ENCODE measurements around the gene NAGPA. TPM values are rescaled to one million over a fixed set of nuclear protein-coding genes. Genes with fewer than 3 reads are reported as not detected.
"Not testable (repeated sequence)": the region's sequence is repeated elsewhere in the genome, so short reads cannot be mapped to it uniquely, and the experiment has no call there.

The NAGPA gene, protein sequence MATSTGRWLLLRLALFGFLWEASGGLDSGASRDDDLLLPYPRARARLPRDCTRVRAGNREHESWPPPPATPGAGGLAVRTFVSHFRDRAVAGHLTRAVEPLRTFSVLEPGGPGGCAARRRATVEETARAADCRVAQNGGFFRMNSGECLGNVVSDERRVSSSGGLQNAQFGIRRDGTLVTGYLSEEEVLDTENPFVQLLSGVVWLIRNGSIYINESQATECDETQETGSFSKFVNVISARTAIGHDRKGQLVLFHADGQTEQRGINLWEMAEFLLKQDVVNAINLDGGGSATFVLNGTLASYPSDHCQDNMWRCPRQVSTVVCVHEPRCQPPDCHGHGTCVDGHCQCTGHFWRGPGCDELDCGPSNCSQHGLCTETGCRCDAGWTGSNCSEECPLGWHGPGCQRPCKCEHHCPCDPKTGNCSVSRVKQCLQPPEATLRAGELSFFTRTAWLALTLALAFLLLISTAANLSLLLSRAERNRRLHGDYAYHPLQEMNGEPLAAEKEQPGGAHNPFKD
- 5.5 TPM for total RNA-seq
- long read RNA-seq, transcript NAGPA-201 (10 exons, 2,202 nt): major isoform, 9 of 14 reads
- long read RNA-seq, partial matches to known transcripts: 2 of 14 reads
- long read RNA-seq, other reads (novel, unspliced or antisense): 3 of 14 reads

DNA sequence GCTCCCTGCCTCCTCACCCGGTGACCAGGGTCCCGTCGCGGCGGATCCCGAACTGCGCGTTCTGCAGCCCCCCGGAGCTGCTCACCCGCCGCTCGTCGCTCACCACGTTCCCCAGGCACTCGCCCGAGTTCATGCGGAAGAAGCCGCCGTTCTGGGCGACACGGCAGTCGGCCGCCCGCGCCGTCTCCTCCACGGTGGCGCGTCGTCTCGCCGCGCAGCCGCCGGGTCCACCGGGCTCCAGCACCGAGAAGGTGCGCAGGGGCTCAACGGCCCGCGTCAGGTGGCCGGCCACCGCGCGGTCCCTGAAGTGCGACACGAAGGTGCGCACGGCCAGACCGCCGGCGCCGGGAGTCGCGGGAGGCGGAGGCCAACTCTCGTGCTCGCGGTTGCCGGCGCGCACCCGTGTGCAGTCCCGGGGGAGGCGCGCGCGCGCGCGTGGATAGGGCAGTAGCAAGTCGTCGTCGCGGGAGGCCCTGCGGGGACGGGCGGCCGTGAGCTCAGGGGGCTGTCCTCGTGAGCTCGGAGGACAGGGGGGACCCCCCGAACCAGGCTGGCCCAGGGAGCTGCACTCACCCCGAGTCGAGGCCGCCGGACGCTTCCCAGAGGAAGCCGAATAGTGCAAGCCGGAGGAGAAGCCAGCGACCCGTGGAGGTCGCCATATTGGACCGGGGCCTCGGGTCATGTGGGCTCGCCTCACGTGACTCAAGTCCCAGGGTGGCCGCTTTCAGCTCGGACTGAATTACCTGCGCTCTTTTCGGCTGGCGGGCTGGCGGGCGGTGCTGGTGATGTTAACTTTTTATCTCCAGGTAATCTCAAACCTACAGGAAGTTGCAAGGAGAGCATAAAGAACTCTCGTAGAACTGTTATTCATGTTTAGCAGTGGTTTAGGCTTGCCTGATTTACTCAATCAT lies at the start of gene NAGPA:
Gene NAGPA, minus strand, starts transcription at position 680 of the 911 bp plus-strand sequence. Its CDS starts 21 bp downstream, at position 659.
- intact Hi-C loops (cut with DNase I): no loop called here
- DNase-seq (ENCODE audit: low spot score): peak; percentile 93

DNA sequence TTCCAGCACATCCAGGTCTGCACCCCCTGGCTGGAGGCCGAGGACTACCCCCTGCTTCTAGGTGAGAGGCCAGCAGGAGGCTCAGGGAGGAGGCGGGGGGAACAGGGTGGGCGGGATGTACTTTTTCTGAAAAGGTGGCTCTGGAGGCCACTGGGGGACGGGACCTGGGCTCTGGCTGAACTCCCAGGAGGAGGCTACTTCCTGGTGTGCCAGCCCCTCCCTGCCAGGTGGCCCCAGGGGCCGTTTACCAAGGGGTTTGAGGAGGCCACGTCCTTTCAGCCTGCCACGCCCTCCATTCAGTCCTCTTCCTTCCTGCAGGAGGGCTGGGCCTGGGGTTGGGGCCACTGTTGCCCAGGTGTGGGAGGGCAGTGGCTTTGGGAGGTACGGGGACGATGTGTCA lies 47.3 kb upstream of the NAGPA start:
- intact Hi-C loops (cut with DNase I): not testable (repeated sequence)

DNA sequence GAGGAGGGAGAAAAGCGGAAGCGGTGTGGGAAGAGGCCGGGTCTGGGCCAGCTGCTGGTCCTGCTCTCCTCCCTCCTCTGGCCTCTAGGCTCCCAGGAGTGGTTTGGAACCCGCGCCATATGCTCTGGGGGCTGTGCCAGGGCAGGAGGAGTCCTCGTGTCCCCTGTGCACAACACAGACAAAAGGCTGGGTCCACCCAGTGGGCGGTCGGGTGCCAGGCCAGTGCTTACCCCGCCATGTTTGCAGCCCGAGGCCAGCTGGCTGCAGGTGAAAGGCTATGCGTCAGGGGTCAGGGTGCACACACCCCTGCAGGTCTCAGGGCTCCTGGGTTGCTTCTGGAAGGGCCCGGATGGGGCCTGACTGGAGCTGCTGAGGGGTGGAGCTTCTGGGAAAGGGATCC lies 46.7 kb upstream of the NAGPA start:
- intact Hi-C loops (cut with DNase I); DNase-seq (ENCODE audit: low spot score): not testable (repeated sequence)

More for the DNA sequence above, 47.3 kb upstream of the NAGPA start:
- not testable (repeated sequence) for DNase-seq (ENCODE audit: low spot score)

DNA sequence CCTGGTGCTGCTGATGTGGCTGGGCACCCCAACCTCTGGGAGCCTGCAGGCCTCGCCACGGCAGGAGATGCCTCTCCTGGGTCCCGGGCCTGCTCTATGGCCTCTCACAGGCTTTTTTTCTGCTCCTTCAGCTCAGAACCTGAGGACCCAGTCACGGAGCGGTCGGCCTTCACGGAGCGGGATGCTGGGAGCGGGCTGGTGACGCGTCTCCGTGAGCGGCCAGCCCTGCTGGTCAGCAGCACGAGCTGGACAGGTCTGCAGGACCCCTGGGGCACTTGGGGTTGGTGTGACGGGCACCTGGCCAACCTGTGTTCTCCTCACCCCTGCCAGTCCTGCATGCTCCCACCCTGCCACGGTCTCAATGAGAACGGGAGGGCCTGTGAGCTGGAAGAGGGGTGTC lies 44.9 kb upstream of the NAGPA start:
- DNase-seq (ENCODE audit: low spot score): no peak
- intact Hi-C loops (cut with DNase I): no loop called here

DNA sequence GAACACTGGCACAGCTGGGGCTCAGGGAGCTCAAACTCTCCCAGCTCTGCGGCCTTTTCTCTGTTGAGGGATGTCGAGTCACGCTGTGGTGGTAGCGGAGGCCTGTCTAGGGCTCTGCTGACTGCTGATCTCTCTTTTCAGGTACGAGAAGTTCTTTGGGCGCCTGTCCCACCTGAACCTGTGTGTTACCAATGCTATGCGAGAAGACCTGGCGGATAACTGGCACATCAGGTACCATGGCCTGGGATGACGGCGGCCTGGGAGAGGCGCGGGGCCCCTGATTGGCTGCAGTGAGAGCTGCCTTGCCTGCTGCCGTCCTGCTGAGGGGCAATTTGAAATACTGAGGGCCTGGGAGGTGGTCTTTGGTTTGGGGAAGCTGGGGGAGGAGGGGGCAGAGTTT lies 43.6 kb upstream of the NAGPA start:
- DNase-seq (ENCODE audit: low spot score): no peak
- intact Hi-C loops (cut with DNase I): no loop called here

DNA sequence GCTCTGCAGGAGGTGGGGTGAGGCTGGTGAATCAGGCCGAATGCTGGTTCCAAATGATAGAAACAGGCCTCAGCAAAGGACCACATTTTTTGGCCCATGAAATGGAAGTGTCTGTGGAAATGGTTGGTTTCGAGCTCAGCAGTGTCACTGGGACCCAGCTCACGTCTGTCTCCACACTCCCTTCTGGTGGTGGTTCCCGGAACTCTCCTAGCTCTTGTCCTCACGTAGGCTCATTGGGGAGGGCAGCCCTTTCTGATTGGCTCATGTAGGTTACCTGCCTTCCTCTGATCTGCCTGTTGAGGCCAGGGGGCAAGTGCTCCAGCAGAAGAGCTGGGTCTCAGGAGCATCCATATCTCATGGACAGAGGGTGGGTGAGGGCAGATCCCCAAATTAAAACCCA lies 41.9 kb upstream of the NAGPA start:
- intact Hi-C loops (cut with DNase I): no loop called here
- DNase-seq (ENCODE audit: low spot score): no peak

DNA sequence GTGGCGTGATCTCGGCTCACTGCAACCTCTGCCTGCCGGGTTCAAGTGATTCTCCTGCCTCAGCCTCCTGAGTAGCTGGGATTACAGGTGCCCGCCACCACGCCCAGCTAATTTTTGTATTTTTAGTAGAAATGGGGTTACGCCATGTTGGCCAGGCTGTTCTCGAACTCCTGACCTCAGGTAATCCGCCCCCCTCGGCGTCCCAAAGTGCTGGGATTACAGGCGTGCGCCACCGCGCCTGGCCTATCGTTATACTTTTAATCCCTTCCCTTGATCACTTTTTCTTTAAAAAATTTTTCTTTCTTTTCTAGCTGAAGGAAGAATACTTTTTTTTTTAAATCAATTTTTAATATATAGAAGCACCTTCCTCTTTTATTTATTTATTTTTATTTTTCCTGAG lies 40.0 kb upstream of the NAGPA start:
- intact Hi-C loops (cut with DNase I): loop anchor here (5.0 kb wide), 1 partner anchor 226 kb away; the partner anchor contains the start of genes GLYR1 and UBN1
- DNase-seq (ENCODE audit: low spot score): not testable (repeated sequence)

DNA sequence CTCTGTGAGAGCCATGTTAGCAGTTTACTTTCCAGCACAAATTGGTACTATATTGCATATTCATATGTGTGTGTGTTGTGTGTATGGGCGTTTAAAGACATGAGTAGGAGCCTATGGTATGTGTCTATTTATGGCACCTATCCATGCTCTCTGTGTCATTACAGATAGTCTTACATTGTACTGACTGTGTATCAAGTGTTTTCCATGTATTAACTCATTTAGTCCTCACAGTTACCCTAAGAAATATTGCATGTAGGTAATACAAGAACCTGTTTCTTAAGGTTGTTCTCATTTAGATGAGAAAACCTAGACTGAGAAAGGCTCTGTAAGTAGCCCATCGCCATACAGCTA lies 39.5 kb upstream of the NAGPA start:
- intact Hi-C loops (cut with DNase I): loop anchor here (5.0 kb wide), 1 partner anchor 226 kb away; the partner anchor contains the start of genes GLYR1 and UBN1
- DNase-seq (ENCODE audit: low spot score): no peak

DNA sequence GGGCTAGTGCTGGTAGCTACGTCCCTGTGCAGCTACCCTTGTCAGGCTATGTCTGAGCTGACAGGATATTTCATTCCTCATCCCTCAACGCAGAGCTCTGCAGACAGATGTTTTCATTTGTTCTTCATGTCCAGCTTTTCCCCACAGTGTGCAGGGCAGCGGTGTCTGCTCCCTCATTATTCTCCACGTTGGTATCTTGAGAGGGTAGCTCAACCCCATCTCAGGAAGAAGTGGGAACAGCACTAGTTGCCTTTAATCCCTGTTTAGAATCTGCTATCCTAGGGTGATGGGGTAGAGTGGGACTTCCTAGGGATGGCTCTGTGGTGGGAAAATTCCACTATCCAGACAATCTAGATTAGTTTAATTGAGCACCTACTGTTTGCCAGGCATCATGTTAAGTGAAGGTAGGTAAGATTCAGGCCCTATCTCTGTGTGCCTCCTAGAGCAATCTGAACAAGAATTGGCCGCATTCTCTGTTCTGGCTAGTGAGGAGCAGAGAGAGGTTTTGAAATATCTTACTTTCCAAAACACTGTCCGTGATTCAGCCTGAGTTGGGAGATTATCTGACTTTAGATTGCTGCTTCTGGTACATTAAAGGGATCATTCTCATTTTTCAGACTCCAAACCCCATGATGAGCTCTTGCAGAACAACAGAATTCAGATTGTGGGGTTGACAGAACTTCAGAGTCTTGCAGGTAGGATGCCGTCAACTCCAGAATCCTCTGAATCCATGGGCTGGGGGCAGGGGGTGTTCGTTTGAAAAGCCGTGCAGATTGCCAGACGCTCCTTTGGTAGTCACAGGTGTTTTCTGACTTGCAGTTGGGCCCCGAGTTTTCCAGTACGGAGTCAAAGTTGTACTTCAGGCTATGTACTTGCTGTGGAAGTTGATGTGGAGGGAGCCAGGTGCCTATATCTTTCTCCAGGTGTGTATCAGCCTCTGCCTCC lies 38.9 kb upstream of the NAGPA start:
- intact Hi-C loops (cut with DNase I): loop anchor here (5.0 kb wide), 1 partner anchor 225 kb away; the partner anchor contains the start of genes GLYR1 and UBN1

DNA sequence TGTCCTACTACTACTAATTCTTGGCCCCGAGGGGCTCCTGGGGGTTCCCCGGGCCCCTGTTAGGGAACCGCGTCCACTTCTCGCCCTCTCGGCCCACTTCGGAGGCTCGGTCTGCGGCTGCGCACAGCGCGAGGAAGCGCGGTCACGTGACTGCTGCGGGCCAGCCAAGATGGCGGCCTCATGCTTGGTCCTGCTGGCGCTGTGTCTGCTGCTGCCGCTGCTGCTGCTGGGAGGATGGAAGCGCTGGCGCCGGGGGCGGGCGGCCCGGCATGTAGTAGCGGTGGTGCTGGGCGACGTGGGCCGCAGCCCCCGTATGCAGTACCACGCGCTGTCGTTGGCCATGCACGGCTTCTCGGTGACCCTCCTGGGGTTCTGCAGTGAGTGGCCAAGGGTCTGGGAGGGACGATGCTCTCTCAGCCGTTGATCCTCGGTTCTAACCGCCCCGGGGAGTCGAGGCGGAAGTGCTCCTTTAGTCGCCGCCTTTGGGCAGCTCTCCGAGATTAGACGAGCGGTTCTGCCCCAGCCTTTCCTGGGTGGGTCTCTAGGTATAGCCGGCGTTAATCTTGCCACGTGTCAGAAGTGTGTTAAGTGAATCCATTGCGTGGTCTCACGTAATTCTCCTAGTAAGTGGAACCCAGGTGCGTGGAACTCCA lies 38.1 kb upstream of the NAGPA start, which contains the start of gene ALG1:
Gene ALG1, plus strand, starts transcription at position 163 of the 653 bp plus-strand sequence. Its CDS starts 7 bp downstream, at position 170.
- intact Hi-C loops (cut with DNase I): loop anchor here (5.0 kb wide), 1 partner anchor 225 kb away; the partner anchor contains the start of genes GLYR1 and UBN1
- DNase-seq (ENCODE audit: low spot score): peak; percentile 96

More for the DNA sequence above, 38.9 kb upstream of the NAGPA start:
- DNase-seq (ENCODE audit: low spot score): no peak

DNA sequence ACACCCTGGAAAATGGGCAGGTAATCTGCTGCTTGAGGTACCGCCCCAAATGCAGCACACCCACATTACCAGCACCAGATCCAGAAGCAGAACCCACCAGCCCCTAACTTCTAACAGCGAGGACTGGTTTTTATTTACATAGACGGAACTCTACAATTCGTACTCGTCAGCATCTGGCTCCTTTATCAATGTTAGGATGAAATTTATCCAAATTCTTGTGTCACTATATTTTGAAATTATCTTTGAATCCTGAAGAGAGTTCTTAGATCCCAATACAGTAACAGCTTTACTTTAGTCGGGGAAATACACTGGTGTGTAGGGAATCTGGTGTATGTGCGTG lies 37.6 kb upstream of the NAGPA start:
- intact Hi-C loops (cut with DNase I): loop anchor here (5.0 kb wide), 1 partner anchor 224 kb away; the partner anchor contains the start of genes GLYR1 and UBN1
- DNase-seq (ENCODE audit: low spot score): no peak

DNA sequence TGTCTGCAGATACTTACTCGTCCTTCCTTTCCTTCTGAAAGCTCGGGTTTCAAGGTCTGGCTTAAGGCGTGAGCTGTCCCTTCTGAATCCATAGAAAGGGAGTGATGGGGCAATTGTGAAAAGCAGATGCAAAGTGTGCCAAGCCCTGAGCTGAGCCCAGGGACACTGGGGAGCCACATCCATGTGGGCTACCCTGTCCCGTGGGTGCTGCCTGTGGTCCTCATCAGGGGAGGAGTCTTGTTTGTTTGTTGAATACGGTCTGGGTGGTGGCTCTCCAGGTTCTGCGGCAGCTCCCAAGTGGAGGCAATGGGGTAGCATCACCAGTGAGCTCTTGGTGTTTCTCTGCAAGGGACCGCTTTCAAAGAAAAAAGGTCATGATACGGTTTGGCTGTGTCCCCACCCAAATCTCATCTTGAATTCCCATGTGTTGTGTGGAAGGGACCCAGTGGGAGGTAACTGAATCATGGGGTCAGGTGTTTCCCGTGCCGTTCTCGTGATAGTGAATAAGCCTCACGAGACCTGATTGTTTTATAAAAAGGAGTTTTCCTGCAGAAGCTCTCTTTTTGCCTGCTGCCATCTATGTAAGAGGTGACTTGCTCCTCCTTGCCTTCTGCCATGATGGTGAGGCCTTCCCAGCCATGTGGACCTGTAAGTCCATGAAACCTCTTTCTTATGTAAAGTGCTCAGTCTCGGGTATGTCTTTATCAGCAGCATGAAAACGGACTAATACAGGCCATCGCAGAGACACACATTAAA lies 36.9 kb upstream of the NAGPA start:
- intact Hi-C loops (cut with DNase I): loop anchor here (5.0 kb wide), 1 partner anchor 223 kb away; the partner anchor contains the start of genes GLYR1 and UBN1
- DNase-seq (ENCODE audit: low spot score): no peak

DNA sequence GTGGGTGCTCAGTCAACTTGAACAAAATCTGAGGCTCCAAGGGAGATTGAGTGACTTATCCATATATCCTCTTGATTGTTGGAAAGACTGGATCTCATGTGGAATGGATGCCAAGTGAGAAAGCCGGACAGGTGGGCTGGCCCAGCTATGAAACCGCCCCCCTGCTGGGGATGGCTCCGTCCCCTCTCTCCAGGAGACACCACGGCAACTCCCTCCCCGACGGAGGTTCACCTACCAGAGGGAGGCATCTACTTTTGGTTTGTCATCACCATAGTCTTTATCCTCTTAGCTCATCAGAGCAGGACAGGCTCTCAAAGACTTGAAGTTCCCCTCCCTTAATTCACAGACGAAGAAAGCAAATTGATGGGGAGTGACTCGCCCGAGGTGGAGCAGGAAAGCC lies 36.1 kb upstream of the NAGPA start:
- intact Hi-C loops (cut with DNase I): loop anchor here (5.0 kb wide), 1 partner anchor 223 kb away; the partner anchor contains the start of genes GLYR1 and UBN1
- peak; percentile 17 for DNase-seq (ENCODE audit: low spot score)

DNA sequence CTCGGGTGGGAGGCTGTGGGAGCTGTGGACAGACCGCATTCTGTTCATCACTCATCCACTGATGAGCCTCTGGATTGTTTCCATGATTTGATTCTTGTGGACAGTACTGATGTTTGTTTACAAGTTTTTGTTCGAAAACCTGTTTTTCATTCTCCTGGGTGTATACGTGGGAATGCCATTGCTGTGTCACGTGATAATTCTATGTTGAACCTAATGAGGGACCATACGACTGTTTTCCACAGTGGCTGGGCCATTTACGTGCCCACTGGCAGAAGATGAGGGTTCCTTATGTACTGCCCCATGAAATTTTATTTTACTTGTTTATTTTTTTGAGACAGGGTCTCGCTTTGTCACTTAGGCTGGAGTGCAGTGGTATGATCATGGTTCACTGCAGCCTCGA lies 35.3 kb upstream of the NAGPA start:
- DNase-seq (ENCODE audit: low spot score): no peak
- intact Hi-C loops (cut with DNase I): no loop called here

DNA sequence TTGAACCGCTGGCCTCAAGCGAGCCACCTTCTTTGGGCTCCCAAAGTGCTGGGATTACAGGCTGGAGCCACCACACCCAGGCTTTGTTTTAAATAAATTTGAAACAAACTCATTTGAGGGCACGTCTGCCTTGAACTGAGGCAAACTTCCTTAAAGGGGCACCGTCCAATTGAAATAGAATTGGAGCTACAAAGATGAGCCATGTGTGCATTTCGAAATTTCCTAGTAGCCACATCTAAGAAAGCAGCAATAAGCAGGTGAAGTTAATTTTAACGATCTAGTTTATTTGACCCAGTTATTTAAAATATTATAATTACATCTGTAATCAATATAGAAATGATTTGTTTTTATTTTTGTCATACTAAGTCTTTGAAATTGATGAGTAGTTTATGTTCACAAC lies 32.8 kb upstream of the NAGPA start:
- intact Hi-C loops (cut with DNase I): no loop called here
- no peak for DNase-seq (ENCODE audit: low spot score)

DNA sequence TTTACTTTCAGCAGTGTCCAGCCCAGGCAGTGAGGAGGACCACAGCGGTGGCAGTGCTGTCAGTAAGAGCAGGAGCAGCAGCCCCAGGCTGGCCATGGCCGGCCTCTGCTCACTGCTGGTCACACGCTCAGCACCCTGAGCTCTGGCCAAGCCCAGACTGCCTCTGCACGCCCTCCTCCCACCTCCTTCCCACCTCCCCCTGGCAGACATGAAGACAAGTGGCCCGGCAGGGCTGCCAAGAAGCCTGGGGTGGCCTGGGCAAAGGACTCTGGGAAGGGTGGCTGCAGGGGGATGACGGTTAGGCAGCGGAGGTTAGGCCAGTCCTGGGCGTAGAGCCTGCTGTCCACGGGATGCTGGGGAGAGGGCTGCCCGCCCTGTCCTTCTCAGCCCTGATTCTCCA lies 32.1 kb upstream of the NAGPA start, which contains the start of gene C16orf89:
Gene C16orf89, minus strand, starts transcription at position 144 of the 400 bp plus-strand sequence. Its CDS starts 48 bp downstream, at position 96.
- peak; percentile 75 for DNase-seq (ENCODE audit: low spot score)
- intact Hi-C loops (cut with DNase I): no loop called here

DNA sequence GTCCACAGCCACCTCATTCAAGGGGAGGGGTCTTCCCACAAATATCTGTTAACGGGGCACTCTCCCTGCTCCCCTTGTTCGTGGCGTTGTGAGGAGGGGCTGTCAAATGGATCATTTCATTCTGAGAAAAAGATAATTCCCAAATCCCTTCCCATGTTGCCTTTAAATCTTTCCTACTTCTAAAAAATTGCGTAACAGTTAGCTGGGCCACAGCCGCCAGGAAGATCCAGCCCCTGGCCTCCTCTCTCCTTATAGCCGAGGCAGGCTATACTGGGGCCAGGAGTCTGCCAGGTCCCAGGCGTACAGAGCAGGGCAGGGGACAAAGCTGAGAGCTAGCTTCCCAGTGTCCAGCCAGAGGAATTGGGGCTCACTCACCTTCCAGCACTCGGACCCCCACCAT lies 31.6 kb upstream of the NAGPA start:
- intact Hi-C loops (cut with DNase I): no loop called here
- peak; percentile 17 for DNase-seq (ENCODE audit: low spot score)

Measured in cardiac septum (tissue), 1 donor.